Islet precursor cell (in vitro differentiated cells): ENCODE data around the gene MTHFD1.
"Not testable (repeated sequence)": the region's sequence is repeated elsewhere in the genome, so short reads cannot be mapped to it uniquely, and the experiment has no call there.

Experiments
- DNase-seq: peaks from one replicate; pipeline ENCODE4 v3.0.0-alpha.2; 2018

MTHFD1 gene

GRCh38 chr14:64387782-64388532 is at the start of gene MTHFD1:
Gene MTHFD1, plus strand, starts transcription at chr14:64388353. Its CDS starts 75 bp downstream, at chr14:64388428.
- peak; percentile 99 for DNase-seq

GRCh38 chr14:64338616-64339316 is 49.4 kb upstream of the MTHFD1 start:
- DNase-seq, result peak; percentile 100

- DNase-seq, result peak; percentile 77
Measured at GRCh38 chr14:64340560-64341196, 47.5 kb upstream of the MTHFD1 start.

DNA sequence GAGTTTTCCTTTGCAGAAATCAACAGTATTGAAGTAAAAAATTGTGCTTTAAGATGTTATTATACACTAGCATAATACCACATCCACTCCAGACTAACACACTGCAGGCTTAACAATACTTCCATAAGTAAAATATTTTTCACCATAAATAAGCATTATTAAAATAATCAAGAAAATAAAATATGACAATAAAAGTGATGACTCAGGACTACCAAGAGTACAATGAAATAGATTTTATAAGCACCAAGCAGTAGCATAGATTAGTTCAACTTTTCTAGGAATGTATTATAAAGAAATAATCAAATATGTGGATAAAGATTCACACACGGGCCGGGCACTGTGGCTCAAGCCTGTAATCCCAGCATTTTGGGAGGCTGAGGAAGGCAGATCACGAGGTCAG is 40.4 kb upstream of the MTHFD1 start:
- no peak for DNase-seq

DNA sequence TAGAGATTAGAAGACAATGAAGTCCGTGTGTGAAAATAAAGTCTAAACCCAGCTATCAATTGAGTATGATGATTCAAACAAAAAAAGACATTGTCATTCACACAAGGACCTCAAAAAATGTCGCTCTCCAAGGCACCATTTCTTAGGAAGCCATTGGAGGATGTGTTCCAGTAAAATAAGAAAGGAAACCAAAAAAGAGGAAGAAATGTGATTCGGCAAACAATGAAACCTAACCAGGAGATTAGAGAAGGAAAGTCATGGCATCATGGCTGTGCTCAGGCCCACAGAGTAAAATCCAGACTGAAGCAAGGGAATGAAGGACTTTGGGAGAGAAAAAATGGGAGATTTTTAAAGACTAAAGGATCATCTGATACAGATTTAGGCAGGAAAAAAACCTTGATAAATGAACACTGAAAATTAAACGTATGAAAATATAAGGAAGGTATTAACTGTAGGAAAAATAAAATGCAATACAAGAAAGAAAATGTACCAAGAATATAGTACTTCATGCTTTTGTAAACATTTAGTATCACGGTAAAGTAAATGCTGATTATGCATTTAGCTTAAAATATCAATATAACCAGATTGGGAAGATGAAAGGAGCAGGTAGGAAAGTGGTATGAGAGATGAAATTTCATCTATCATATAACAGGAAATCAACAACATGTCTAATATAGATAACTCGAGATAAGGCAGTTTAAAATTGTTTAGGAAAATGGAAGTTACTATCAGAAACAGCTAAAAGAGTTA is 38.2 kb upstream of the MTHFD1 start:
- no peak for DNase-seq

DNA sequence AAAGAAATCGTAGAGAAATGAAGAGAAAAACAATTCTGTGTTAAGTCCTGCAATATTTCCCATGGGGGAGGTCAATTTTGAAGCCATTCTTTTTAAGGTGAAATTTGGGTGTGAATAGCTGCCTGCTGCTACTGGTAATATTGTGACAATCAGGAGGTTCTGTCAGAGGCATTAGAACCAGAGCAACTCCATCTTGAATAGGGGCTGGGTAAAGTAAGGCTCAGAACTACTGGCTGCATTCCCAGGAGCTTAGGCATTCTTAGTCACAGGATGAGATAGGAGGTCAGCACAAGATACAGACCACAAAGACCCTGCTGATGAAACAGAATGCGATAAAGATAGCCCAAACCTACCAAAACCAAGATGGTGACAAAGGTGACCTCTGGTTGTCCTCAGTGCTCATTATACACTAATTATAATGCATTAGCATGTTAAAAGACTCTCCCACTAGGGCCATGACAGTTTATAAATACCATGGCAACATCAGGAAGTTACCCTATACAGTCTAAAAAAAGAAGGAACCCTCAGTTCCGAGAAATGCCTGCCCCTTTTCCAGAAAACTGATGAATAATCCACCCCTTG is 24.8 kb upstream of the MTHFD1 start:
- no peak for DNase-seq

DNA sequence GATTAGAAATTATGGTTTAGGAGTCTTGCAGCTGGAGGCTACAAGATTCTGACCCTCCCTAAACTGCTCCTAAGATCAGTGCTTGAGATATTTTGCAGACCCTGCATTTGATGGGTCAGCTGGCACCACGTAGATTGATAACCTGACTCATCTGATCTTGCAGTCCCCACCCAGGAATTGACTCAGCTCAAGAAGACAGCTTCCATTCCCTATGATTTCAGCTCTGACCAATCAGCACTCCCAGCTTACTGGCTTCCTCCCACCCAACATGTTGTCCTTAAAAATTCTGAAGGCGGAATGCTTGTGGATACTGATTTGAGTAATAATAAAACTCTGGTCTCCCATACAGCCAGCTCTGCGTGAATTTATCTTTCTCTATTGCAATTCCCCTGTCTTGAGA is 23.2 kb upstream of the MTHFD1 start:
- no peak for DNase-seq

DNA sequence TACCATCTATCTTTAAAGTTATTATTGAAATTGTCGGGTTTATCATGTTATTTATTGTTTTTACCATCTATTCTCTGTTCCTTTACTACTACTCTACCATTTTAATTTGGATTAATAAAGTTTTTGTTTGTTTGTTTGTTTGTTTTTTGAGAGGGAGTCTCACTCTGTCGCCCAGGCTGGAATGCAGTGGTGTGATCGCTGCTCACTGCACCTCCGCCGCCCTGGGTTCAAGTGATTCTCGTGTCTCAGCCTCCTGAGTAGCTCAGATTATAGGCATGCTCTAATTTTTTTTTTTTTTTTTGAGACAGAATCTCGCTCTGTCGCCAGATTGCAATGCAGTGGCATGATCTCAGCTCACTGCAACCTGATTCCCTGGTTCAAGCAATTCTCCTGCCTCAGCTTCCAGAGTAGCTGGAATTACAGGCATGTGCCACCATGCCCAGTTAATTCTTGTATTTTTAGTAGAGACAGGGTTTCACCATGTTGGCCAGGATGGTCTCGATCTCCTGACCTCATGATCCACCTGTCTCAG is 22.7 kb upstream of the MTHFD1 start:
- not testable (repeated sequence) for DNase-seq

- DNase-seq, result no peak
Measured at GRCh38 chr14:64369201-64369600, 19.0 kb upstream of the MTHFD1 start.

- DNase-seq, result no peak
Measured at GRCh38 chr14:64387232-64387781, 846 bp upstream of the MTHFD1 start.

DNA sequence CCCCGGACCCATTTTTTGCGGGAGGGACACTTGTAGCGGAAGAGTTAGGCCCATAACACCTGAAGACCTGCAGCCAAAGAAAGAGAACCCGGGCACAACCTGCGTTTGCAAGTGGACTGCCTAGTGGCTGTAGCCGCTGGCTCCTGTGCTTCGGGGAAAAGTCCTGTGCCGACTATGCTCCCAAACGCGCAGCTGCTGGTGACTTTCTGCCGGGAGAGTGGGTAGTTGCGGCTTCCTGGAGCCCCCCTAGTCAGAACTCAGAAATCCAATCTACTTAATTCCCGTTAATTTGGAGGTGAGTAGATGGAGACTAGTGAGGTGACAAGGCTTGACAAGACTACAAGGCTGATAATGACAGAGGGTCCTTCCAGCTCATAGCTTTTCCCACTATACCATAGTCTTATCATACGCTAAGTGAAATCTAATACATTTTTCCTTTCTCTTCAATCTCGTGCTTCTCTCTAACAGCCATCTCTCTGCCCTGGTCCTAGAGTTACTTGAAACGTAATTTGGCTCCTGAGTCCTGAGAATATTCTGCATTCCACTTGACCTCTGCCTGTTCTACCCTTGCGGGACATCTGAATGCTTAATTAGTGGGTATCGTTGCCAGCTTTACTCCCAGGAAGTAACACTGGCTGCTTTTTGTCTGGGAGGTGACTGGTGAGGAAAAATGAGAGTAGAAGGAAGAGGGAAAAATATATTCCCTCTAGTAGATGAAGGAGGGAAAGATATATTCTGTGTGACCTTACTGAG is 556 bp downstream of the MTHFD1 start:
- DNase-seq, result peak; percentile 71

DNA sequence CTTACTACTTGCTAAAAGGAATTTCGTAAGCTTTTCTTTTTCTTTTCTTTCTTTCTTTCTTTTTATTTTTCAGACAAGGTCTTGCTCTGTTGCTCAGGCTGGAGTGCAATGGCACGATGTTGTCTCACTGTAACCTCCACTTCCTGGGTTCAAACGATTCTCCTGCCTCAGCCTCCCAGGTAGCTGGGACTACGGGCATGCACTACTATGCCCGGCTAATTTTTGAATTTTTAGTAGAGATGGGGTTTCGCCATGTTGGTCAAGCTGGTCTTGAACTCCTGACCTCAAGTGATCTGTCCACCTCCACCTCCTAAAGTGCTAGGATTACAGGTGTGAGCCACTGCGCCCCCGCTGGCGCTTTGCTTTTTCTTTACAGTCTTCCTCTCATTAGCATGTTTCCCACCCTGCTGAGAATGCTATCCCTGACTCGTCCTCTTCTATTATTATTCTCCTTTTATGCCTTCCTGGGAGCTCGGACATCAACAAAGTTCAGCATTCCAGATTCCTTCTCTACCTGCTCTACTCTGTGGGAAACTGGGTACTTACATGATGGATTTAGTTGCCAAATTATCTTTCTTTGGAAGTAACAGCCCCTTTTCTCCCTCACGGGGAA is 3.1 kb downstream of the MTHFD1 start:
- peak; percentile 53 for DNase-seq

DNA sequence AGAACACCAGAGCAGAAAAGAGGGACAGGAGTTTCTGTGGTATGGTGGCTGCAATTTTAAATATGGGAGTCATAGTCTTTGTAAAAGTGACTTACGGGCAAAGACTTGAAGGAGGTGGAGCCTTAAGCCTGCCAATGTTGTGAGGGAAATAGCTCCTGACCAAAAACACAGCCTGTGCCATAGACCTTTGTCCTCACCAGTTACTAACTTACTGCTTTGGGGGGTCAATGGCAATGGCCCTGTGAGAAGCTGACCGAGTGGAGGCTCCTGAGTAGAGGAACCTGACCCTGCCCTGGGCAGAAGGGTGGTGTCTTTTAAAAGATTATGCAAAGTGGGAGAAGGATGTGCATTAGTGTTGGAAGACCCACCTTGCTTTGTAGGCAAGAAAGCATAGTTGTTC is 3.8 kb downstream of the MTHFD1 start:
- DNase-seq, result no peak

GRCh38 chr14:64393189-64393726 is 5.1 kb downstream of the MTHFD1 start:
- DNase-seq, result not testable (repeated sequence)

- no peak for DNase-seq
Measured at GRCh38 chr14:64394423-64394822, 6.3 kb downstream of the MTHFD1 start.

- no peak for DNase-seq
Measured at GRCh38 chr14:64394977-64395633, 7.0 kb downstream of the MTHFD1 start.

DNA sequence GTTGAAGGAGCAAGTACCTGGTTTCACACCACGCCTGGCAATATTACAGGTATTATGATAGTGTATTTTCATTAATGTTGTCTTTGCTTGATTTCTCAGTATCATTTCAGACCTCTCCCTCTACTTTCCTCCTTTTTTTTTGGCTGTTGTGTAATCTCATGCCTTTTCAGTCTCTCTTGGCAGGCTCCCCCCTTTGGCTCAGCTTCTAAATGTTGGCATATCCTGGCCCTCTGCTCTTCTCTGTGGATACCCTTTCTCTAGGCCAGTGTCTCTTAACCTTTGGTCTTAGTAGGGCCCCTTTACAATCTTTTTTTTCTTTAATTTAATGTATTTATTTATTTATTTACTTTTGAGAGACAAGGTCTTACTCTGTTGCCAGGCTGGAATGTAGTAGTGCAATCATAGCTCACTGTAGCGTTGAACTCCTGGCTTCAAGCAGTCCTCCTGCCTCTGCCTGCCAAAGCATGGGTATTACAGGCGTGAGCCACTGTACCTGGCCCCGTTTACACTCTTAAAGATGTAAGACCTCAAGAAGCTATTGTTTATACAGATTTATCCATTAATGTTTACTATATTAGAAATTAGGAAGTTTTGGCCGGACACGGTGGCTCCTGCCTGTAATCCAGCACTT is 12.8 kb downstream of the MTHFD1 start:
- no peak for DNase-seq

- no peak for DNase-seq
Measured at GRCh38 chr14:64401949-64402348, 13.8 kb downstream of the MTHFD1 start.

GRCh38 chr14:64405295-64405694 is 17.1 kb downstream of the MTHFD1 start:
- no peak for DNase-seq

DNA sequence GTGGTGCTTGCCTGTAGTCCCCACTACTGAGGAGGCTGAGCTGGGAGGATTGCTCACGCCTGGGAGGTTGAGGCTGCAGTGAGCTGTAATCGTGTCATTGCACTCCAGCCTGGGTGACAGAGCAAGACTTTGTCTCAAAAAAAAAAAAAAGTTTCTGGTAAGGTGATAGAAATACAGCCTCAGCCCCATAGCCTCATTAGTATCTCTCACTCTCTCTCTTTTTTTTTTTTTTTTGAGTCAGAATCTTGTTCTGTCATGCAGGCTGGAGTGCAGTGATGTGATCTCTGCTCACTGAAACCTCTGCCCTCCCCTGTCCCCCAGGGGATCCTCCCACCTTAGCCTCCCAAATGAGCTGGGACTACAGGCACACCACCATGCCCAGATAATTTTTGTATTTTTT is 19.2 kb downstream of the MTHFD1 start:
- no peak for DNase-seq
